Endothelial cell of umbilical vein (primary cell): ENCODE measurements around the gene NFXL1. TPM values are rescaled to one million over a fixed set of nuclear protein-coding genes. Genes with fewer than 3 reads are reported as not detected.

Experiments used
- BruUV-seq: library from RNA; stranded (reverse); fragments of 400-500 nt; replicated peaks from 2 replicates; lab custom pipeline; 2021; lab: Mats Ljungman, UMichigan
- CTCF ChIA-PET: fragments of 300-600, 350-600 bp; sonication (Branson Sonifier 250); formaldehyde crosslinking; loops from one replicate; lab custom pipeline; 2021; ENCODE audit warnings: antibody characterized with exemption, inconsistent platforms; lab: Charles Lee
- POLR2A ChIA-PET: fragments of 300-600, 350-600 bp; sonication (Branson Sonifier 250); formaldehyde crosslinking; loops from one replicate; lab custom pipeline; 2021; ENCODE audit warnings: antibody characterized with exemption, inconsistent platforms; lab: Charles Lee
- DNase-seq: peaks from one replicate; pipeline ENCODE4 v3.0.0-alpha.2; 2011; ENCODE audit warnings: low read depth, low spot score
- FAIRE-seq: peaks from 2 replicates; lab custom pipeline; 2011; peaks lifted over from hg19 to GRCh38; lab: Jason Lieb, UNC
- H2AFZ ChIP-seq: 2 replicates; pipeline ENCODE4 v1.6.0; 2012; ENCODE audit warnings: low read depth, low read length, control low read depth, inconsistent platforms
- H3K27ac ChIP-seq: 2 replicates; pipeline ENCODE4 v1.5.1; 2011; ENCODE audit warnings: low read depth, mild to moderate bottlenecking, control low read depth, low read length, moderate library complexity; ENCODE audit not compliant: insufficient read depth
- H3K27me3 ChIP-seq, 2 experiments: 2 replicates each; pipeline versions ENCODE4 v1.6.0 to v1.6.1; 2011; ENCODE audit warnings: low read length in 2 of 2, mixed read lengths in 1 of 2; ENCODE audit not compliant: control insufficient read depth in 2 of 2, insufficient read depth in 2 of 2
- H3K36me3 ChIP-seq, 2 experiments: 2 replicates in 1 of 2; 3 replicates in 1 of 2; pipeline ENCODE4 v1.5.1; 2011; ENCODE audit warnings: low read length in 2 of 2, mild to moderate bottlenecking in 1 of 2, moderate library complexity in 1 of 2; ENCODE audit not compliant: control insufficient read depth in 2 of 2, insufficient read depth in 2 of 2; ENCODE audit errors: extremely low read depth in 1 of 2
- H3K4me1 ChIP-seq: 3 replicates; pipeline ENCODE4 v1.5.1; 2011; ENCODE audit warnings: mild to moderate bottlenecking, low read length; ENCODE audit not compliant: control insufficient read depth, insufficient read depth; ENCODE audit errors: extremely low read depth
- H3K4me2 ChIP-seq: 2 replicates; pipeline ENCODE4 v1.6.1; 2011; ENCODE audit warnings: low read length, control low read depth, mixed read lengths; ENCODE audit not compliant: insufficient read depth
- H3K4me3 ChIP-seq, 3 experiments: fragments of 200-600 bp in 1 of 3; sonication (generic), shearing (Covaris generic) in 1 of 3; replicated peaks in 1 of 3; 2 replicates each; pipeline ENCODE4 v1.5.1; 2011 to 2016; ENCODE audit warnings: control low read depth in 3 of 3, low read length in 3 of 3, mild to moderate bottlenecking in 2 of 3, inconsistent platforms in 1 of 3, low read depth in 1 of 3, moderate library complexity in 1 of 3; ENCODE audit not compliant: insufficient read depth in 1 of 3
- H3K79me2 ChIP-seq: 2 replicates; pipeline ENCODE4 v1.6.0; 2012; ENCODE audit warnings: low read length, inconsistent platforms; ENCODE audit not compliant: control insufficient read depth, insufficient read depth
- H3K9ac ChIP-seq: replicated peaks from 2 replicates; pipeline ENCODE3; 2011; ENCODE audit warnings: low read length, control low read depth; ENCODE audit not compliant: insufficient read depth; ENCODE audit errors: extremely low read depth
- H3K9me1 ChIP-seq: replicated peaks from 3 replicates; pipeline ENCODE4 v1.6.0; 2011; ENCODE audit warnings: mild to moderate bottlenecking, low read length; ENCODE audit not compliant: control insufficient read depth, insufficient read depth; ENCODE audit errors: extremely low read depth
- H3K9me3 ChIP-seq: replicated peaks from 2 replicates; pipeline ENCODE4 v1.5.1; 2012; ENCODE audit warnings: low read length, inconsistent platforms; ENCODE audit not compliant: control insufficient read depth, insufficient read depth
- H4K20me1 ChIP-seq: replicated peaks from 2 replicates; pipeline ENCODE3; 2011; ENCODE audit warnings: mild to moderate bottlenecking, low read length; ENCODE audit not compliant: control insufficient read depth, insufficient read depth; ENCODE audit errors: extremely low read depth
- EZH2 ChIP-seq: IDR thresholded peaks from 2 replicates; pipeline ENCODE4 v1.6.1; 2012; ENCODE audit warnings: borderline replicate concordance, low read depth, mild to moderate bottlenecking, moderate library complexity, low read length, inconsistent platforms; ENCODE audit not compliant: severe bottlenecking
- FOS ChIP-seq: IDR thresholded peaks from 2 replicates; pipeline ENCODE4 v1.6.1; 2011; ENCODE audit warnings: mild to moderate bottlenecking, low read length, moderate library complexity, borderline replicate concordance; ENCODE audit not compliant: insufficient read depth
- GATA2 ChIP-seq: IDR thresholded peaks from 2 replicates; pipeline ENCODE4 v1.7.0; 2011; ENCODE audit warnings: low read depth, mild to moderate bottlenecking, moderate library complexity, mixed read lengths, low read length; ENCODE audit not compliant: insufficient read length, insufficient read depth
- JUN ChIP-seq: IDR thresholded peaks from 2 replicates; pipeline ENCODE4 v1.6.1; 2011; ENCODE audit warnings: borderline replicate concordance, low read depth; ENCODE audit not compliant: insufficient read length, insufficient read depth
- MYC ChIP-seq: IDR thresholded peaks from one replicate; pipeline ENCODE4 v1.6.1; 2011; ENCODE audit warnings: mild to moderate bottlenecking, low read depth, low read length
- POLR2A ChIP-seq: IDR thresholded peaks from 2 replicates; pipeline ENCODE4 v1.6.1; 2012; ENCODE audit warnings: low read depth, mild to moderate bottlenecking, control low read depth, low read length
- POLR2AphosphoS5 ChIP-seq: IDR thresholded peaks from 2 replicates; pipeline ENCODE4 v1.6.1; 2012; ENCODE audit warnings: low read depth, mild to moderate bottlenecking, control low read depth, low read length, moderate library complexity; ENCODE audit not compliant: insufficient read depth
- dilution Hi-C: fragments of 300-500 bp; cut with MboI; formaldehyde crosslinking; loops from one replicate; pipeline ENCODE4 v1.15.0; 2019; ENCODE audit warnings: low sequenced_read_pairs; ENCODE audit not compliant: extremely low pct_ligation_motif_present
- intact Hi-C: fragments of 100-400 bp; cut with micrococcal nuclease; formaldehyde crosslinking; loops from one replicate; pipeline ENCODE4 v1.10.0; 2022
- polyA plus RNA-seq, 4 experiments: library from polyadenylated mRNA; depleted of rRNA in 3 of 4; stranded (reverse) in 3 of 4; unstranded in 1 of 4; fragments of >200 nt; gene quantifications; 2 replicates each; pipeline versions ENCODE4 v1.2.1 to v1.2.3, GENCODE V29; 2011 to 2012; ENCODE audit warnings: missing spikeins in 1 of 4
- total RNA-seq: library from RNA; stranded (reverse); gene quantifications from 2 replicates; pipeline ENCODE4 v1.2.3, GENCODE V29; 2021
- TF ChIP-seq, protein P1 (sequence below): IDR thresholded peaks from 2 replicates; pipeline ENCODE4 v1.6.1; 2011; ENCODE audit not compliant: insufficient read depth, insufficient read length
- TF ChIP-seq, protein P2 (sequence below), 2 donors: IDR thresholded peaks; 1 replicate in 1 of 2; 2 replicates in 1 of 2; pipeline ENCODE4 v1.5.1; 2011; ENCODE audit warnings: low read length in 2 of 2, mild to moderate bottlenecking in 2 of 2, moderate library complexity in 2 of 2, control low read depth in 1 of 2, inconsistent platforms in 1 of 2, low read depth in 1 of 2; ENCODE audit not compliant: insufficient read depth in 1 of 2; ENCODE audit errors: extremely low read depth in 1 of 2

NFXL1 gene
- total and polyA plus RNA-seq, 2 donors (not counting 3 experiments of a cell fraction or from before 2014, with no cell fraction given), result 5.1 to 14.6 TPM

DNA sequence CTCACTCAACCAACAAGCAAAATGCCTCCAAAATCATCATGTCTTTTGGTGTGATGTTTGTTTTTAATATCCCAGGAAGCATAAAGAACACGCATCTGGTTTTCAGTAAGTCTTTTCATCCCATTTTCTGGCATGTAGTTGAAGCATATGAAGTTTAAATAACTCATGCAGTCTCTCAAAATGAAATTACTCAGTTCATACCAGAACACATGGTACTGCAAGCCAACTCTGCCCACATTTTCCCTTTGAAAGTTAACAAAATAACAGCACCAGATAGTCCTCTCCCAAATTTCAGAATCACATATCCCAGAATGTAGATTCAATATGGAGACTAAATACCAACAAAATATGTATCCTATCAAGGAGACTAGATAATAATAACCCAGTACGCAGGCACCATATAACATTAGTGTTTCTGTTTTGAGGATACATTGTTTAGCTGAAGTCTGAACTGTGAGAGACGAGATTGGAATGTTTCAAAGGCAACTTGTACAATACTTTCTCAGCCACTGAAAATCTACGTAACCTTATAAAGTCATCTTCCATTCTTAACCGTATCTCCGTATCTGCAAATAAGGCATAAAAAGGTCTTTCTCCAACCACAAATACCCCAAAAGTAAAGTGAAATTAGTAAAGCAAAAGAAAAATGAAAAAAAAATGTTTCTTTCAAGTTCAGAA, 99.6 kb downstream of the NFXL1 start:
- no peak for FAIRE-seq
- no TSS peak for BruUV-seq
- dilution Hi-C loops, result no loop called here

GRCh38 chr4:47809654-47810203, 104.7 kb downstream of the NFXL1 start:
- dilution Hi-C loops (no loop called here), intact Hi-C loops (loop anchor here (10.0 kb wide), 1 partner anchor 65 kb away; no protein-coding TSS in a partner anchor)
- Histone ChIP-seq H3K79me2 (no peaks in the 10 kb centered on the region), H3K27ac (no peak overlapping the region), H3K9ac (no peak overlapping the region), H3K4me3 (no peak overlapping the region), H3K27me3 (peaks cover 11 to 14% of the 10 kb centered on the region in 2 experiments), H3K36me3 (no peaks in the 10 kb centered on the region), H4K20me1 (no peaks in the 10 kb centered on the region), H3K9me1 (no peaks in the 10 kb centered on the region), H3K9me3 (no peaks in the 10 kb centered on the region), H3K4me2 (no peak overlapping the region), H3K4me1 (no peaks in the 10 kb centered on the region), H2AFZ (no peak overlapping the region)
- DNase-seq (no peak), FAIRE-seq (no peak)
- ChIA-PET POLR2A (no interaction called here), CTCF (no interaction called here)
- no TSS peak for BruUV-seq
- TF ChIP-seq FOS (no peak), EZH2 (no peak), POLR2AphosphoS5 (no peak), GATA2 (no peak), JUN (no peak), MYC (no peak), POLR2A (no peak)
- TF ChIP-seq, protein P1, sequence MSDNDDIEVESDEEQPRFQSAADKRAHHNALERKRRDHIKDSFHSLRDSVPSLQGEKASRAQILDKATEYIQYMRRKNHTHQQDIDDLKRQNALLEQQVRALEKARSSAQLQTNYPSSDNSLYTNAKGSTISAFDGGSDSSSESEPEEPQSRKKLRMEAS, result no peak
- TF ChIP-seq, protein P2, sequence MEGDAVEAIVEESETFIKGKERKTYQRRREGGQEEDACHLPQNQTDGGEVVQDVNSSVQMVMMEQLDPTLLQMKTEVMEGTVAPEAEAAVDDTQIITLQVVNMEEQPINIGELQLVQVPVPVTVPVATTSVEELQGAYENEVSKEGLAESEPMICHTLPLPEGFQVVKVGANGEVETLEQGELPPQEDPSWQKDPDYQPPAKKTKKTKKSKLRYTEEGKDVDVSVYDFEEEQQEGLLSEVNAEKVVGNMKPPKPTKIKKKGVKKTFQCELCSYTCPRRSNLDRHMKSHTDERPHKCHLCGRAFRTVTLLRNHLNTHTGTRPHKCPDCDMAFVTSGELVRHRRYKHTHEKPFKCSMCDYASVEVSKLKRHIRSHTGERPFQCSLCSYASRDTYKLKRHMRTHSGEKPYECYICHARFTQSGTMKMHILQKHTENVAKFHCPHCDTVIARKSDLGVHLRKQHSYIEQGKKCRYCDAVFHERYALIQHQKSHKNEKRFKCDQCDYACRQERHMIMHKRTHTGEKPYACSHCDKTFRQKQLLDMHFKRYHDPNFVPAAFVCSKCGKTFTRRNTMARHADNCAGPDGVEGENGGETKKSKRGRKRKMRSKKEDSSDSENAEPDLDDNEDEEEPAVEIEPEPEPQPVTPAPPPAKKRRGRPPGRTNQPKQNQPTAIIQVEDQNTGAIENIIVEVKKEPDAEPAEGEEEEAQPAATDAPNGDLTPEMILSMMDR (IDR thresholded peaks at IDR 0.05; ENCODE audit: extremely low read depth in 1 of 2, insufficient read depth in 1 of 2, low read depth in 1 of 2, low read length in 2 of 2), result no peak

More for the DNA sequence above, 99.6 kb downstream of the NFXL1 start:
- Histone ChIP-seq H3K9me3 (no peaks in the 10 kb centered on the region), H3K9me1 (no peaks in the 10 kb centered on the region), H3K4me3 (no peak overlapping the region), H3K79me2 (no peaks in the 10 kb centered on the region), H4K20me1 (no peaks in the 10 kb centered on the region), H3K36me3 (no peaks in the 10 kb centered on the region), H3K4me1 (peaks cover 6% of the 10 kb centered on the region), H3K27ac (no peak overlapping the region), H3K27me3 (peaks cover 9 to 12% of the 10 kb centered on the region in 2 experiments), H2AFZ (no peak overlapping the region), H3K9ac (no peak overlapping the region), H3K4me2 (no peak overlapping the region)
- TF ChIP-seq POLR2A (no peak), GATA2 (no peak), MYC (no peak)
- no peak for DNase-seq
- POLR2A ChIA-PET, result no interaction called here
- intact Hi-C loops, result loop anchor here (5.0 to 10.0 kb wide), 2 partner anchors 70 to 97 kb away; no protein-coding TSS in a partner anchor
- CTCF ChIA-PET, result no interaction called here
